ENCODE measurements around the gene CLSTN2.

- TF ChIP-seq CTCF (conservative IDR thresholded peaks at IDR 0.05 in 1 of 2, IDR thresholded peaks at IDR 0.05 in 1 of 2; ENCODE audit: extremely low read depth in 1 of 2, insufficient read depth in 1 of 2, low read depth in 1 of 2, low read length in 2 of 2) (no peak), EZH2 (IDR thresholded peaks at IDR 0.05; ENCODE audit: borderline replicate concordance, low read length) (no peak)
These were observed 388.6 kb downstream of the CLSTN2 start for GRCh38 chr3:140323561-140323960.
